Peyer's patch (tissue), 4 donors: ENCODE measurements around the gene SEMA4A.

ENCODE experiments used
- POLR2A ChIP-seq, 2 donors: fragments of 450-650 bp; IDR thresholded peaks; one replicate each; pipeline ENCODE4 v1.5.1; 2017; ENCODE audit warnings: antibody characterized with exemption in 2 of 2, mild to moderate bottlenecking in 2 of 2, moderate library complexity in 2 of 2
- TF ChIP-seq, protein P1 (sequence below), 6 experiments: fragments of 450-650 bp in 4 of 6; fragments of 200-600 bp in 2 of 6; sonication (generic) in 1 of 6; IDR thresholded peaks; one replicate each; pipeline ENCODE4 v1.5.1; 2017 to 2019; ENCODE audit warnings: antibody characterized with exemption in 6 of 6, mild to moderate bottlenecking in 3 of 6, moderate library complexity in 1 of 6

DNA sequence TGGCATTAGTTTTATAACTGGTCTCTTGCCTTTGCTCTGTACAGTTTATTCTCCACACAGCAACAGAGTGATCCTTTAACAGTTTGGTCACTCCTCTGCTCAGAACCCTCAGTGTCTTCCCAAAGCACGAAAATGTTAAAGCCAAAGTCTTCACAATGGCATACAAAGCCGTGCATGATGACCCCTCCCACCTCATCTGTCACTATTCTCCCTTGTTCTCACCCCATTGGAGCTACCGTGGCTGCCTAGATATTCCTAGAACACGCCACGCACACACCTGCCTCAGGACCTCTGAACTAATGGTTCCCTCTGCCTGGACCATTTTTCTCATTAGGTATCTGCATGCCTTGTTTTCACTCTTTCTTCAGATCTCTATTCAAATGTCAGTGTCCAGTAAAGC lies 8.6 kb upstream of the SEMA4A start:
- TF ChIP-seq, protein P1, sequence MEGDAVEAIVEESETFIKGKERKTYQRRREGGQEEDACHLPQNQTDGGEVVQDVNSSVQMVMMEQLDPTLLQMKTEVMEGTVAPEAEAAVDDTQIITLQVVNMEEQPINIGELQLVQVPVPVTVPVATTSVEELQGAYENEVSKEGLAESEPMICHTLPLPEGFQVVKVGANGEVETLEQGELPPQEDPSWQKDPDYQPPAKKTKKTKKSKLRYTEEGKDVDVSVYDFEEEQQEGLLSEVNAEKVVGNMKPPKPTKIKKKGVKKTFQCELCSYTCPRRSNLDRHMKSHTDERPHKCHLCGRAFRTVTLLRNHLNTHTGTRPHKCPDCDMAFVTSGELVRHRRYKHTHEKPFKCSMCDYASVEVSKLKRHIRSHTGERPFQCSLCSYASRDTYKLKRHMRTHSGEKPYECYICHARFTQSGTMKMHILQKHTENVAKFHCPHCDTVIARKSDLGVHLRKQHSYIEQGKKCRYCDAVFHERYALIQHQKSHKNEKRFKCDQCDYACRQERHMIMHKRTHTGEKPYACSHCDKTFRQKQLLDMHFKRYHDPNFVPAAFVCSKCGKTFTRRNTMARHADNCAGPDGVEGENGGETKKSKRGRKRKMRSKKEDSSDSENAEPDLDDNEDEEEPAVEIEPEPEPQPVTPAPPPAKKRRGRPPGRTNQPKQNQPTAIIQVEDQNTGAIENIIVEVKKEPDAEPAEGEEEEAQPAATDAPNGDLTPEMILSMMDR (IDR thresholded peaks at IDR 0.05): no peak
- no peak for TF ChIP-seq POLR2A (IDR thresholded peaks at IDR 0.05)
